Endothelial cell of umbilical vein (primary cell): Measurements from ENCODE around the gene SBF1. TPM values are rescaled to one million over a fixed set of nuclear protein-coding genes. Genes with fewer than 3 reads are reported as not detected.
A peak's percentile ranks its signal among the peaks of the same experiment; 100 is the strongest.

ENCODE experiments used
- Bru-seq: library from RNA; stranded (reverse); fragments of 400-500 nt; gene quantifications from one replicate; lab custom pipeline; 2021; lab: Mats Ljungman, UMichigan
- BruChase-seq, 2 experiments: library from RNA; stranded (reverse); fragments of 400-500 nt; gene quantifications; one replicate each; lab custom pipeline; 2021; lab: Mats Ljungman, UMichigan
- BruUV-seq: library from RNA; stranded (reverse); fragments of 400-500 nt; replicated peaks from 2 replicates; lab custom pipeline; 2021; lab: Mats Ljungman, UMichigan
- CTCF ChIA-PET: fragments of 300-600, 350-600 bp; sonication (Branson Sonifier 250); formaldehyde crosslinking; loops from one replicate; lab custom pipeline; 2021; ENCODE audit warnings: antibody characterized with exemption, inconsistent platforms; lab: Charles Lee
- POLR2A ChIA-PET: fragments of 300-600, 350-600 bp; sonication (Branson Sonifier 250); formaldehyde crosslinking; loops from one replicate; lab custom pipeline; 2021; ENCODE audit warnings: antibody characterized with exemption, inconsistent platforms; lab: Charles Lee
- DNase-seq: peaks from one replicate; pipeline ENCODE4 v3.0.0-alpha.2; 2011; ENCODE audit warnings: low read depth, low spot score
- FAIRE-seq: peaks from 2 replicates; lab custom pipeline; 2011; peaks lifted over from hg19 to GRCh38; lab: Jason Lieb, UNC
- H2AFZ ChIP-seq: 2 replicates; pipeline ENCODE4 v1.6.0; 2012; ENCODE audit warnings: low read depth, low read length, control low read depth, inconsistent platforms
- H3K27ac ChIP-seq: 2 replicates; pipeline ENCODE4 v1.5.1; 2011; ENCODE audit warnings: low read depth, mild to moderate bottlenecking, control low read depth, low read length, moderate library complexity; ENCODE audit not compliant: insufficient read depth
- H3K27me3 ChIP-seq, 2 experiments: 2 replicates each; pipeline versions ENCODE4 v1.6.0 to v1.6.1; 2011; ENCODE audit warnings: low read length in 2 of 2, mixed read lengths in 1 of 2; ENCODE audit not compliant: control insufficient read depth in 2 of 2, insufficient read depth in 2 of 2
- H3K36me3 ChIP-seq, 2 experiments: 2 replicates in 1 of 2; 3 replicates in 1 of 2; pipeline ENCODE4 v1.5.1; 2011; ENCODE audit warnings: low read length in 2 of 2, mild to moderate bottlenecking in 1 of 2, moderate library complexity in 1 of 2; ENCODE audit not compliant: control insufficient read depth in 2 of 2, insufficient read depth in 2 of 2; ENCODE audit errors: extremely low read depth in 1 of 2
- H3K4me1 ChIP-seq: 3 replicates; pipeline ENCODE4 v1.5.1; 2011; ENCODE audit warnings: mild to moderate bottlenecking, low read length; ENCODE audit not compliant: control insufficient read depth, insufficient read depth; ENCODE audit errors: extremely low read depth
- H3K4me2 ChIP-seq: 2 replicates; pipeline ENCODE4 v1.6.1; 2011; ENCODE audit warnings: low read length, control low read depth, mixed read lengths; ENCODE audit not compliant: insufficient read depth
- H3K4me3 ChIP-seq, 3 experiments: fragments of 200-600 bp in 1 of 3; sonication (generic), shearing (Covaris generic) in 1 of 3; replicated peaks in 1 of 3; 2 replicates each; pipeline ENCODE4 v1.5.1; 2011 to 2016; ENCODE audit warnings: control low read depth in 3 of 3, low read length in 3 of 3, mild to moderate bottlenecking in 2 of 3, inconsistent platforms in 1 of 3, low read depth in 1 of 3, moderate library complexity in 1 of 3; ENCODE audit not compliant: insufficient read depth in 1 of 3
- H3K79me2 ChIP-seq: 2 replicates; pipeline ENCODE4 v1.6.0; 2012; ENCODE audit warnings: low read length, inconsistent platforms; ENCODE audit not compliant: control insufficient read depth, insufficient read depth
- H3K9ac ChIP-seq: replicated peaks from 2 replicates; pipeline ENCODE3; 2011; ENCODE audit warnings: low read length, control low read depth; ENCODE audit not compliant: insufficient read depth; ENCODE audit errors: extremely low read depth
- H3K9me1 ChIP-seq: replicated peaks from 3 replicates; pipeline ENCODE4 v1.6.0; 2011; ENCODE audit warnings: mild to moderate bottlenecking, low read length; ENCODE audit not compliant: control insufficient read depth, insufficient read depth; ENCODE audit errors: extremely low read depth
- H3K9me3 ChIP-seq: replicated peaks from 2 replicates; pipeline ENCODE4 v1.5.1; 2012; ENCODE audit warnings: low read length, inconsistent platforms; ENCODE audit not compliant: control insufficient read depth, insufficient read depth
- H4K20me1 ChIP-seq: replicated peaks from 2 replicates; pipeline ENCODE3; 2011; ENCODE audit warnings: mild to moderate bottlenecking, low read length; ENCODE audit not compliant: control insufficient read depth, insufficient read depth; ENCODE audit errors: extremely low read depth
- EZH2 ChIP-seq: IDR thresholded peaks from 2 replicates; pipeline ENCODE4 v1.6.1; 2012; ENCODE audit warnings: borderline replicate concordance, low read depth, mild to moderate bottlenecking, moderate library complexity, low read length, inconsistent platforms; ENCODE audit not compliant: severe bottlenecking
- FOS ChIP-seq: IDR thresholded peaks from 2 replicates; pipeline ENCODE4 v1.6.1; 2011; ENCODE audit warnings: mild to moderate bottlenecking, low read length, moderate library complexity, borderline replicate concordance; ENCODE audit not compliant: insufficient read depth
- GATA2 ChIP-seq: IDR thresholded peaks from 2 replicates; pipeline ENCODE4 v1.7.0; 2011; ENCODE audit warnings: low read depth, mild to moderate bottlenecking, moderate library complexity, mixed read lengths, low read length; ENCODE audit not compliant: insufficient read length, insufficient read depth
- POLR2A ChIP-seq: IDR thresholded peaks from 2 replicates; pipeline ENCODE4 v1.6.1; 2012; ENCODE audit warnings: low read depth, mild to moderate bottlenecking, control low read depth, low read length
- POLR2AphosphoS5 ChIP-seq: IDR thresholded peaks from 2 replicates; pipeline ENCODE4 v1.6.1; 2012; ENCODE audit warnings: low read depth, mild to moderate bottlenecking, control low read depth, low read length, moderate library complexity; ENCODE audit not compliant: insufficient read depth
- dilution Hi-C: fragments of 300-500 bp; cut with MboI; formaldehyde crosslinking; loops from one replicate; pipeline ENCODE4 v1.15.0; 2019; ENCODE audit warnings: low sequenced_read_pairs; ENCODE audit not compliant: extremely low pct_ligation_motif_present
- intact Hi-C: fragments of 100-400 bp; cut with micrococcal nuclease; formaldehyde crosslinking; loops from one replicate; pipeline ENCODE4 v1.10.0; 2022
- long read RNA-seq: library from polyadenylated mRNA; stranded (forward); transcript quantifications from one replicate; pipeline ENCODE4 v2.0.0, GENCODE V29; 2021
- polyA minus RNA-seq, 3 experiments: library from RNA; depleted of rRNA, polyadenylated mRNA; stranded (reverse); fragments of >200 nt; gene quantifications; 1 replicate in 1 of 3; 2 replicates in 2 of 3; pipeline ENCODE4 v1.2.3, GENCODE V29; 2011
- polyA plus RNA-seq, 4 experiments: library from polyadenylated mRNA; depleted of rRNA in 3 of 4; stranded (reverse) in 3 of 4; unstranded in 1 of 4; fragments of >200 nt; gene quantifications; 2 replicates each; pipeline versions ENCODE4 v1.2.1 to v1.2.3, GENCODE V29; 2011 to 2012; ENCODE audit warnings: missing spikeins in 1 of 4
- total RNA-seq: library from RNA; stranded (reverse); gene quantifications from 2 replicates; pipeline ENCODE4 v1.2.3, GENCODE V29; 2021
- TF ChIP-seq, protein P1 (sequence below), 2 donors: IDR thresholded peaks; 1 replicate in 1 of 2; 2 replicates in 1 of 2; pipeline ENCODE4 v1.5.1; 2011; ENCODE audit warnings: low read length in 2 of 2, mild to moderate bottlenecking in 2 of 2, moderate library complexity in 2 of 2, control low read depth in 1 of 2, inconsistent platforms in 1 of 2, low read depth in 1 of 2; ENCODE audit not compliant: insufficient read depth in 1 of 2; ENCODE audit errors: extremely low read depth in 1 of 2

Gene SBF1, protein sequence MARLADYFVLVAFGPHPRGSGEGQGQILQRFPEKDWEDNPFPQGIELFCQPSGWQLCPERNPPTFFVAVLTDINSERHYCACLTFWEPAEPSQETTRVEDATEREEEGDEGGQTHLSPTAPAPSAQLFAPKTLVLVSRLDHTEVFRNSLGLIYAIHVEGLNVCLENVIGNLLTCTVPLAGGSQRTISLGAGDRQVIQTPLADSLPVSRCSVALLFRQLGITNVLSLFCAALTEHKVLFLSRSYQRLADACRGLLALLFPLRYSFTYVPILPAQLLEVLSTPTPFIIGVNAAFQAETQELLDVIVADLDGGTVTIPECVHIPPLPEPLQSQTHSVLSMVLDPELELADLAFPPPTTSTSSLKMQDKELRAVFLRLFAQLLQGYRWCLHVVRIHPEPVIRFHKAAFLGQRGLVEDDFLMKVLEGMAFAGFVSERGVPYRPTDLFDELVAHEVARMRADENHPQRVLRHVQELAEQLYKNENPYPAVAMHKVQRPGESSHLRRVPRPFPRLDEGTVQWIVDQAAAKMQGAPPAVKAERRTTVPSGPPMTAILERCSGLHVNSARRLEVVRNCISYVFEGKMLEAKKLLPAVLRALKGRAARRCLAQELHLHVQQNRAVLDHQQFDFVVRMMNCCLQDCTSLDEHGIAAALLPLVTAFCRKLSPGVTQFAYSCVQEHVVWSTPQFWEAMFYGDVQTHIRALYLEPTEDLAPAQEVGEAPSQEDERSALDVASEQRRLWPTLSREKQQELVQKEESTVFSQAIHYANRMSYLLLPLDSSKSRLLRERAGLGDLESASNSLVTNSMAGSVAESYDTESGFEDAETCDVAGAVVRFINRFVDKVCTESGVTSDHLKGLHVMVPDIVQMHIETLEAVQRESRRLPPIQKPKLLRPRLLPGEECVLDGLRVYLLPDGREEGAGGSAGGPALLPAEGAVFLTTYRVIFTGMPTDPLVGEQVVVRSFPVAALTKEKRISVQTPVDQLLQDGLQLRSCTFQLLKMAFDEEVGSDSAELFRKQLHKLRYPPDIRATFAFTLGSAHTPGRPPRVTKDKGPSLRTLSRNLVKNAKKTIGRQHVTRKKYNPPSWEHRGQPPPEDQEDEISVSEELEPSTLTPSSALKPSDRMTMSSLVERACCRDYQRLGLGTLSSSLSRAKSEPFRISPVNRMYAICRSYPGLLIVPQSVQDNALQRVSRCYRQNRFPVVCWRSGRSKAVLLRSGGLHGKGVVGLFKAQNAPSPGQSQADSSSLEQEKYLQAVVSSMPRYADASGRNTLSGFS (N-terminal part only)
- total RNA-seq: 67.2 and 68.6 TPM in 2 replicates
- 36.3 and 40.0 TPM in 2 replicates for polyA plus RNA-seq
- polyA plus RNA-seq (2011; cell fraction: cytosol; rRNA removed): 21.1 and 30.2 TPM in 2 replicates
- 112 and 127 TPM in 2 replicates for polyA plus RNA-seq (2011; cell fraction: nucleus; rRNA removed)
- polyA plus RNA-seq (2012): 24.1 and 39.3 TPM in 2 replicates
- 42.8 and 65.0 TPM in 2 replicates for polyA minus RNA-seq
- 30.7 TPM for polyA minus RNA-seq (2011; cell fraction: cytosol; rRNA and poly(A)+ RNA removed)
- polyA minus RNA-seq (2011; cell fraction: nucleus; rRNA and poly(A)+ RNA removed): 58.4 and 79.4 TPM in 2 replicates
- percentile 49 among the genes with signal in this experiment for Bru-seq, nascent RNA
- percentile 86 among the genes with signal in this experiment for BruChase-seq, experiment 1, labeled RNA remaining after a 6-hour chase
- percentile 71 among the genes with signal in this experiment for BruChase-seq, experiment 2, labeled RNA remaining after a 2-hour chase
- long read RNA-seq, full-length matches to known transcripts: 45 of 104 reads
- long read RNA-seq, partial matches to known transcripts: 19 of 104 reads
- long read RNA-seq, other reads (novel, unspliced or antisense): 40 of 104 reads

DNA sequence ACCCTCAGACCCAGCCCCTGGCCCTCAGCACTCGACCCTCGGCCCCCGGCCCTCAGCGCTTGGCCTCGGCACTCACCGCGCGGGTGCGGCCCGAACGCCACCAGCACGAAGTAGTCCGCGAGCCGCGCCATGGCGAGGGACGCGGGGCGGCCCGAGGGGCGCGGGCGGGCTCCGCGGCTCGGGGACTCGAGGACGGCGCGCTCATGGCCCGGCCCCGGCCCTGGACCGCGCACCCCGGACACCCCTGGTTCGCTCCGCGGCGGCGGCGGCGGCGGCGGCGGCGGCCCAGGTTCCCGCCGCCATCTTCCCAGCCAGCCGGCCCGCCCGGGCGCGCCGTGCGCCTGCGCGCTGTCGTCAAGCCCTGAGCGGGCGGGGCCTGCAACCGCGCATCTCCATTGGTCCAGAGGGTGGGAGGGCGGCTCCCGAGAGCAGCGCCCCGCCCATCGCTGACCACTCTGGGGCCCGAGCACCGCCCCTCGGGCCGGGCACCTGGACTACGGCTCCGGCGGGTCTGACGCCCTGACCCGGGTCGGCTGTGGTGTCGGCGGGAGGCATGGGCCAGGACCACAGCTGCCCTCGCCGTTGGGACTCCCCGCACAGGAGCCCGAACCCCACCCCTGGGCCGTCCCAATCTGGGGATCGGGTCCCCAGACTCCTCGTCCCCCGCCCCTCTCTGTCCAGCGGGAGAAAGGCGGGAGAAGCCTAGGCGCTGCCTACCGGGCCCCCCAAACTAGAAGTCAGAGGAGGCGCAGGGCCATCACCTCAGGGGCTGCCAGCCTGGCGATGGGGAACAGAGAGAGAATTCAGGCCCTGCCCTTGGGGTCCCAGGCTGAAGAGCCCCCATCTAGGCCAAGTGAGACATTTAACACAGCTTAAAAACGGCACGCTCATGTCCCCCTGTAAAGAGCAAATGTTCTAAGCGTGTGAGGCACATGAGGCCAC, at the start of gene SBF1:
TSS of gene SBF1 (minus strand) at position 326 of the 942 bp plus-strand sequence. CDS start at position 131, 195 bp downstream.
- peak within 1 kb of the TSS; percentile 91 for H2AFZ ChIP-seq
- peaks cover 4% of the 10 kb centered on the region in 2 experiments for H3K27me3 ChIP-seq
- no peaks in the 10 kb centered on the region for H3K36me3 ChIP-seq
- H3K27ac ChIP-seq: peak within 1 kb of the TSS; percentile 24
- H3K4me1 ChIP-seq: peaks cover 14% of the 10 kb centered on the region
- intact Hi-C loops (loop anchor here (2.0 kb wide), 1 partner anchor 24 kb away; no protein-coding TSS in a partner anchor), dilution Hi-C loops (no loop called here)
- H3K79me2 ChIP-seq: peaks cover 42% of the 10 kb centered on the region
- H4K20me1 ChIP-seq: peaks cover 3% of the 10 kb centered on the region
- peak within 1 kb of the TSS; percentile 76 for H3K9ac ChIP-seq
- CTCF ChIA-PET: interaction anchor here (1.6 kb wide), 1 partner anchor 22 kb away, joined by 8 read pairs; no protein-coding TSS in a partner anchor
- H3K9me1 ChIP-seq: no peaks in the 10 kb centered on the region
- peak; percentile 89 for DNase-seq
- peak; percentile 81 for FAIRE-seq
- H3K4me2 ChIP-seq: peak within 1 kb of the TSS; percentile 66
- no TSS peak for BruUV-seq
- no peaks in the 10 kb centered on the region for H3K9me3 ChIP-seq
- peak within 1 kb of the TSS; percentile 54 to 77 (median 58) for H3K4me3 ChIP-seq
- POLR2A ChIA-PET: no interaction called here
- no peak for TF ChIP-seq FOS
- TF ChIP-seq, protein P1, sequence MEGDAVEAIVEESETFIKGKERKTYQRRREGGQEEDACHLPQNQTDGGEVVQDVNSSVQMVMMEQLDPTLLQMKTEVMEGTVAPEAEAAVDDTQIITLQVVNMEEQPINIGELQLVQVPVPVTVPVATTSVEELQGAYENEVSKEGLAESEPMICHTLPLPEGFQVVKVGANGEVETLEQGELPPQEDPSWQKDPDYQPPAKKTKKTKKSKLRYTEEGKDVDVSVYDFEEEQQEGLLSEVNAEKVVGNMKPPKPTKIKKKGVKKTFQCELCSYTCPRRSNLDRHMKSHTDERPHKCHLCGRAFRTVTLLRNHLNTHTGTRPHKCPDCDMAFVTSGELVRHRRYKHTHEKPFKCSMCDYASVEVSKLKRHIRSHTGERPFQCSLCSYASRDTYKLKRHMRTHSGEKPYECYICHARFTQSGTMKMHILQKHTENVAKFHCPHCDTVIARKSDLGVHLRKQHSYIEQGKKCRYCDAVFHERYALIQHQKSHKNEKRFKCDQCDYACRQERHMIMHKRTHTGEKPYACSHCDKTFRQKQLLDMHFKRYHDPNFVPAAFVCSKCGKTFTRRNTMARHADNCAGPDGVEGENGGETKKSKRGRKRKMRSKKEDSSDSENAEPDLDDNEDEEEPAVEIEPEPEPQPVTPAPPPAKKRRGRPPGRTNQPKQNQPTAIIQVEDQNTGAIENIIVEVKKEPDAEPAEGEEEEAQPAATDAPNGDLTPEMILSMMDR (IDR thresholded peaks at IDR 0.05; ENCODE audit: extremely low read depth in 1 of 2, insufficient read depth in 1 of 2, low read depth in 1 of 2, low read length in 2 of 2): no peak
- no peak for TF ChIP-seq POLR2A
- peak; percentile 13 for TF ChIP-seq POLR2AphosphoS5
- no peak for TF ChIP-seq GATA2
- no peak for TF ChIP-seq EZH2
